WI38 (cell line): ENCODE results near the gene LGMN.

Experiments
- H3K4me3 ChIP-seq: 2 replicates; pipeline ENCODE4 v1.5.1; 2011; ENCODE audit warnings: low read depth, mild to moderate bottlenecking, control low read depth, low read length
- TF ChIP-seq, protein P1 (sequence below): IDR thresholded peaks from 2 replicates; pipeline ENCODE4 v1.5.1; 2012; ENCODE audit warnings: low read depth, mild to moderate bottlenecking, control low read depth, low read length

LGMN gene

DNA sequence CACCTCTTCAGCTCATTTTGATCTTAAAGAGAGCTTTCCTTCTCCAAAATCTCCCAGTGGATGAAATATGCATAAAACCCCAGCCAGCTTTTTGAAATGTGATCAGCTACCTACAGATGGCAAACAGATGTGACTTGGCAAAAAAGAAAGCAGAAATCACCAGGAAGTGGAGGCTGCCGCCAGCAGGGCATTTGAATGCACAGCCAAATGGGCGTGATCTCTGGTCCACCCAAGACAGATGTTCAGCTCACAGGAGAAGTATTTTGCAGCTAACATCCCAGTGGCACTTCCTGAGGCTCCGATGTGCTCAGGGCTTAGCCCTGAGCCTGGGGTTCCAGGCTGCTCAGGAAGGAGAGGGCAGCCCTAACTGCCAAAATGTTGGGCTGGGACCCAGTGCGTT, 78.3 kb downstream of the LGMN start:
- H3K4me3 ChIP-seq = no peak overlapping the region
- TF ChIP-seq, protein P1, sequence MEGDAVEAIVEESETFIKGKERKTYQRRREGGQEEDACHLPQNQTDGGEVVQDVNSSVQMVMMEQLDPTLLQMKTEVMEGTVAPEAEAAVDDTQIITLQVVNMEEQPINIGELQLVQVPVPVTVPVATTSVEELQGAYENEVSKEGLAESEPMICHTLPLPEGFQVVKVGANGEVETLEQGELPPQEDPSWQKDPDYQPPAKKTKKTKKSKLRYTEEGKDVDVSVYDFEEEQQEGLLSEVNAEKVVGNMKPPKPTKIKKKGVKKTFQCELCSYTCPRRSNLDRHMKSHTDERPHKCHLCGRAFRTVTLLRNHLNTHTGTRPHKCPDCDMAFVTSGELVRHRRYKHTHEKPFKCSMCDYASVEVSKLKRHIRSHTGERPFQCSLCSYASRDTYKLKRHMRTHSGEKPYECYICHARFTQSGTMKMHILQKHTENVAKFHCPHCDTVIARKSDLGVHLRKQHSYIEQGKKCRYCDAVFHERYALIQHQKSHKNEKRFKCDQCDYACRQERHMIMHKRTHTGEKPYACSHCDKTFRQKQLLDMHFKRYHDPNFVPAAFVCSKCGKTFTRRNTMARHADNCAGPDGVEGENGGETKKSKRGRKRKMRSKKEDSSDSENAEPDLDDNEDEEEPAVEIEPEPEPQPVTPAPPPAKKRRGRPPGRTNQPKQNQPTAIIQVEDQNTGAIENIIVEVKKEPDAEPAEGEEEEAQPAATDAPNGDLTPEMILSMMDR = 0 out of 2 replicates have a peak, but pooled peaks have one; percentile 10

DNA sequence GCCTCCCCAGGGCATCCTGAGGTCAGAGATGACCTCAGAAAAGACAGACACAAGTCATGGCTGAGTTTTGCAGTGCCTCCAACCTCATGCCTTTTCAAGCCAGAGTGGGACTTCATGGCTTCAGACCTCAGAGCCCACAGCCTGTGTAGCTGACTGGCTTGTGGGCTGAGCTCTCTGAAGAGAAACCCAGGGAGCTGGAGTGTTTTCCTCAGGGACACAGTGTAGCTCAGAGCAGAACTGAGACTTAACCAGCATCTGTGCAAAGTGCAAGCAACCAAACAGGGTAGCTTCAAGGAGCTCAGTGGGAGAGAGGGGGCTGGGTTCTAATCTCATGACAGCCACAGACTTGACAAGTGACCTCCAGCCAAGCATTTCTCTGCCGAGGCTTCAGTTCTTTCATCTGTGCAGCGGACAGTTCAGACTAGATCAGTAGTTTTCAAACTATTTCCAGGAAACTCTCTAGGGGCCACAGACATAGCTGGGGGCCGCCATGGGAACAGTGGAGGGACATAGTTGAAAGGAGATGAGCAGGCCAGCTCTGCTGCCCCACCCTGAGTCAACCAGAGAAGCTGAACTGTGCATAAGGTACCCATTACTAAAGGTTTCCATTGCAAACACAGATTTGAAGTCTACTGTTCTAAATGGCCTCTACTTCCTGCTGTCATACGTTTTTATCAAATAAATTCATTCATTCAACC, 80.0 kb downstream of the LGMN start:
- TF ChIP-seq, protein P1 = no peak

DNA sequence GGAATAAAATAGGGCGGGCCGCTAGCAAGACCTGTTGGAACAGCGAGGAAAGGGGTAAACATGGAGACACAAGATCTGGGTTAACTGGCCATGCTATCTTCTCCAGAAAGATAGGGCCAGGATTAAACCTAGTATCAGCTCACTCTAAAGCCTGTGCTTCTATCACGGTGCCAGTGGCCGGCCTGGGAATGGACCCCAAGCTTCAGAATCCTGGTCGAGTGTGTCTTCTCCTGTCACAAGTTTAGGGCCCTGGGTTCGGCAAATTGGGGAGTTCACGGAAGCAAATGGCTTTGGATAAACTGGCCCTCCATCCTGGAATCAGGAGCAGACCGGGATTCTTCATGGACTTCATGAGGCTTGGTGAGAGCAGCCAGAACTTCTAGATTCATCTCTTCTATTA, 82.2 kb downstream of the LGMN start:
- H3K4me3 ChIP-seq = no peak overlapping the region
- TF ChIP-seq, protein P1 = no peak

More for the DNA sequence above, 80.0 kb downstream of the LGMN start:
- no peak overlapping the region for H3K4me3 ChIP-seq

DNA sequence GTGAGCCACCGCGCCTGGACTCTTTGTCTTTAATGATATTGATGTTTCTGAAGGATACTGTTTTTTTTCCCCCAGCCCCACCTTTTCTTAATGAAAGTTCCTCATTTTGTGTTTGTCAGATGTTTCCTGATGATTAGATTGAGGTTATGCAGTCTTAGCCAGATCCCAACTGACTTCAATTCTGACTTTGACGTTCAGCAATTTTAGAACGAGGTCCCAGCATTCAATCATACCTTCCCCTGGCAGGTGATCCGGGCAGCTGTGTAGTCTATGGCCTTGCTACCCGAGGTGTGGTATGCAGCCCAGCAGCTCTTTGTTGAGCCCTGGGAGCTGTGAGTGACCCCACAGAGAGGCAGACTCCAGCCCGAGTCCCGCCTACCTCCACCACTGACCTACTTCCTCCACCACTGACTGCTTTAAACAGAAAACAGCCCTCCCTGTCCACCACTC, 82.7 kb downstream of the LGMN start:
- H3K4me3 ChIP-seq = no peak overlapping the region
- TF ChIP-seq, protein P1 = no peak

DNA sequence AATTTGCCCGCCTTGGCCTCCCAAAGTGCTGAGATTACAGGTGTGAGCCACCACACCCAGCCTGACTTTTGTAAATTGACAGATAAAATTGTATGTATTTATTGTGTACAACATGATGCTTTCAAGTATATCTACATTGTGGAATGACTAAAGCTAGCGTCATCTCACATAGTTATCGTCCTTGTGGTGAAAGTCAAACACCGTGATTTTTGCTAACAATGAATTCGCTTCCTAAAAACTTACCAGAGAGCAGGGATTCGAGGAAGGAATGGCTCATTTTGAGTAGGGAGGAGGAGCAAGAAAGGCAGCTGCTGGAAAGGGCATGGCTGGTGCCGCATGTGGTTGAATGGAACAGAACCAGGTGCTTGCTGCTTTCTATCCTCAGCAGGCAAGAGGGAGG, 85.4 kb downstream of the LGMN start:
- H3K4me3 ChIP-seq = no peak overlapping the region
- TF ChIP-seq, protein P1 = no peak

DNA sequence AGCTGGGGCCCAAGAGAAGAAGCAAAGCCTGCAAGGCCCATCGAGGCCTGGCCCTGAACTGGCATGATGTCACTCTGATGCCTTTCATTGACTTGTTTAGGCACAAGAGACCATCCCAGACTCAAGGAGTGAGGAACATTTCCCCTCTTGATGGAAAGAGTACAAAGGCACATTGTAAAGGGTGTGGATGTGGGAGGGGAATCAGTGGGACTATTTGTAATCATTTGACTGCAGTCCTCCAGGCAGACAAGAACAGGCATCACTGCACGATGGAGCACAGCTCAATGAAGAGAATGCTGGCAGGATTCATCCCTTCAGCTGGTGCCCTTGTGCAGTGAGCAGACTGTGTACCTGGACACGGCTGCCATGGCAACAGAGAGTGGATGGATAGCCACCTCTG, 87.9 kb downstream of the LGMN start:
- TF ChIP-seq, protein P1 = no peak
- H3K4me3 ChIP-seq = no peak overlapping the region

DNA sequence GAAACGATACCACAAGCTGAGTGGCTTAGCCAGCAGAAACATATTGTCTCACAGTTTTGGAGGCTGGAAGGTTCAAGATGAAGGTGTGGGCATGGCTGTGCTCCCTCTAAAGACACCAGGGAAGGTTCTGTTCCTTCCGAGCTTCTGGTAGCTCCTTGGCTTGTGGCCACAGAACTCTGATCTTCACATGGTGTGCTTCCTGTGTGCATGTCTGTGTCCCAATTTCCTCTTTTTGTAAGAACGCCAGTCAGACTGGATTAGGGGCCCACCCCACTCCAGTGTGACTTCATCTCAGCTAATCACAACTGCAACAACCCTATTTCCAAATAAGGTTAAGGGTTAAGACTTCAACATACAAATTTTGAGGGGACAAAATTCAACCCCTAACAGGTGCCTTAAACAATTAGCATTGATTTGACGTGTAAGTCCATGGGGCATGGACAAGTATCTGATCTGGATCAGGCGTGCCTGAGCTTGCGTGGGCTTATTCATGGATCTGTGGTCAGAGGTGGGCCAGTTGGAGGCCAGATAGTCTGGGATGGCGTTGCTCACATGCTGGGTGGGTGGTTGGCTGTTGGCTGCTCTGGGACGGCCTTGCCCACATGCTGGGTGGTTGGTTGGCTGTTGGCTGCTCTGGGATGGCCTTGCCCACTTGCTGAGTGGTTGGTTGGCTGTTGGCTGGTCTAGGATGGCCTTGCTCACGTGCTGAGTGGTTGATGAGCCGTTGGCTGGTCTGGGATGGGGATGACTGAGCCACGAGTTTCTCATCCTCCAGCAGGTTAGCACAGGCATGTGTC, 88.5 kb downstream of the LGMN start:
- TF ChIP-seq, protein P1 = no peak
- H3K4me3 ChIP-seq = no peak overlapping the region
